Transverse colon (tissue), 4 donors: ENCODE data around the gene PARP3. TPM values are rescaled to one million over a fixed set of nuclear protein-coding genes. Genes with fewer than 3 reads are reported as not detected.

Experiments
- DNase-seq: peaks from one replicate; pipeline ENCODE4 v3.0.0-alpha.2; 2019
- H3K27ac ChIP-seq, 4 donors: fragments of 200-600 bp; sonication (generic); 2 replicates each; pipeline ENCODE4 v1.5.1; 2016 to 2018; ENCODE audit warnings: inconsistent platforms in 4 of 4
- H3K27me3 ChIP-seq: fragments of 200-600 bp; sonication (generic); 2 replicates; pipeline ENCODE4 v1.5.1; 2017; ENCODE audit warnings: inconsistent platforms
- H3K36me3 ChIP-seq, 4 donors: fragments of 200-600 bp; sonication (generic); 2 replicates each; pipeline ENCODE4 v1.5.1; 2017 to 2019; ENCODE audit warnings: inconsistent platforms in 4 of 4
- H3K4me1 ChIP-seq, 4 donors: fragments of 200-600 bp; sonication (generic); 2 replicates each; pipeline ENCODE4 v1.5.1; 2017 to 2020; ENCODE audit warnings: inconsistent platforms in 4 of 4
- H3K4me3 ChIP-seq, 4 donors: fragments of 200-600 bp; sonication (generic); 1 replicate in 1 of 4; 2 replicates in 3 of 4; pipeline versions ENCODE4 v1.5.1 to v1.6.1; 2017 to 2019; ENCODE audit warnings: inconsistent platforms in 4 of 4
- H3K9me3 ChIP-seq, 2 donors: fragments of 200-600 bp; sonication (generic); 2 replicates each; pipeline ENCODE4 v1.5.1; 2017 to 2019; ENCODE audit warnings: inconsistent platforms in 2 of 2
- CTCF ChIP-seq, 5 experiments: fragments of 200-600 bp in 3 of 5; fragments of 450-650 bp in 2 of 5; sonication (generic) in 3 of 5; IDR thresholded peaks; 1 replicate in 2 of 5; 2 replicates in 3 of 5; pipeline ENCODE4 v1.5.1; 2016 to 2017; ENCODE audit warnings: antibody characterized with exemption in 5 of 5, inconsistent platforms in 3 of 5, mild to moderate bottlenecking in 2 of 5, moderate library complexity in 1 of 5
- EP300 ChIP-seq: sonication (generic); formaldehyde crosslinking; IDR thresholded peaks from one replicate; pipeline ENCODE4 v1.6.1; 2017; ENCODE audit warnings: antibody characterized with exemption, low read depth
- POLR2A ChIP-seq: fragments of 450-650 bp; IDR thresholded peaks from one replicate; pipeline ENCODE4 v1.6.1; 2016; ENCODE audit warnings: antibody characterized with exemption, mild to moderate bottlenecking, moderate library complexity
- POLR2AphosphoS5 ChIP-seq, 3 donors: sonication (generic); formaldehyde crosslinking; IDR thresholded peaks; one replicate each; pipeline ENCODE4 v1.6.1; 2016; ENCODE audit warnings: antibody characterized with exemption in 3 of 3
- WGBS, 2 donors: methylation state at CpG; one replicate each; pipeline ENCODE4 v1.1.5; 2018; ENCODE audit warnings: low coverage in 1 of 2; 5-methylcytosine and 5-hydroxymethylcytosine counted together
- in situ Hi-C, 4 donors: fragments of 200-750 bp; cut with MboI; loops; one replicate each; pipeline versions ENCODE4 v1.15.0 to v1.15.1; 2017; ENCODE audit warnings: low sequenced_read_pairs in 3 of 4, low pct_ligation_motif_present in 1 of 4, low pct_unique_long_range_greater_than_20kb in 1 of 4
- intact Hi-C: fragments of 100-400 bp; cut with DNase I; formaldehyde crosslinking; loops from one replicate; pipeline ENCODE4 v1.15.1; 2023; ENCODE audit warnings: low total_unique reads
- total RNA-seq, 4 donors: library from RNA; depleted of rRNA; stranded (reverse); fragments of >200 nt; gene quantifications; one replicate each; pipeline ENCODE4 v1.1.0, GENCODE V29; 2016

PARP3 gene
- total RNA-seq, 4 donors from 2014 or later, result 18.3 to 64.7 (median 42.1) TPM

- Histone ChIP-seq H3K9me3 (no peaks in the 10 kb centered on the region), H3K4me1 (no peaks in the 10 kb centered on the region), H3K27me3 (no peaks in the 10 kb centered on the region), H3K4me3 (no peak overlapping the region), H3K27ac (no peak overlapping the region), H3K36me3 (peaks cover 0 to 4% (median under 1%) of the 10 kb centered on the region in 4 donors)
- in situ Hi-C loops (no loop called here), intact Hi-C loops (no loop called here)
- TF ChIP-seq POLR2AphosphoS5 (IDR thresholded peaks at IDR 0.05) (no peak), POLR2A (no peak), CTCF (IDR thresholded peaks at IDR 0.05) (no peak), EP300 (no peak)
- DNase-seq, result no peak
- 75 to 100% methylated on average over 1 to 5 of the region's 5 CpGs for WGBS, 2 donors
Measured at GRCh38 chr3:51929420-51930003, 12.7 kb upstream of the PARP3 start.

GRCh38 chr3:51930439-51930838 is 11.7 kb upstream of the PARP3 start:
- TF ChIP-seq CTCF (IDR thresholded peaks at IDR 0.05) (no peak), POLR2AphosphoS5 (IDR thresholded peaks at IDR 0.05) (no peak), EP300 (no peak), POLR2A (no peak)
- no peak for DNase-seq
- Histone ChIP-seq H3K27ac (no peak overlapping the region), H3K27me3 (no peaks in the 10 kb centered on the region), H3K4me1 (no peaks in the 10 kb centered on the region), H3K4me3 (no peak overlapping the region), H3K36me3 (peaks cover 0 to 11% (median 4%) of the 10 kb centered on the region in 4 donors), H3K9me3 (no peaks in the 10 kb centered on the region)
- WGBS, 2 donors, result 100% methylated on average over 1 of the region's 1 CpG; no CpG with 5 or more reads in 1 of the 2 donors
- in situ Hi-C loops, result no loop called here
- intact Hi-C loops, result no loop called here

- no peak overlapping the region for H3K27ac ChIP-seq
- intact Hi-C loops (loop anchor here (1.0 kb wide), 1 partner anchor 41 kb away; no protein-coding TSS in a partner anchor), in situ Hi-C loops (no loop called here)
- peaks cover 0 to 19% (median 4%) of the 10 kb centered on the region in 4 donors for H3K36me3 ChIP-seq
- TF ChIP-seq POLR2A, result no peak
- no peak for TF ChIP-seq CTCF (IDR thresholded peaks at IDR 0.05)
- no peak for TF ChIP-seq EP300
- no peak for TF ChIP-seq POLR2AphosphoS5 (IDR thresholded peaks at IDR 0.05)
- DNase-seq, result no peak
- no peaks in the 10 kb centered on the region for H3K9me3 ChIP-seq
- no peaks in the 10 kb centered on the region for H3K4me1 ChIP-seq
- H3K27me3 ChIP-seq, result no peaks in the 10 kb centered on the region
- 87 to 91% methylated on average over 5 to 6 of the region's 6 CpGs for whole genome bisulfite sequencing, 2 donors
- H3K4me3 ChIP-seq, result no peak overlapping the region
Measured at GRCh38 chr3:51931756-51932155, 10.4 kb upstream of the PARP3 start.

GRCh38 chr3:51932471-51933370 is 9.4 kb upstream of the PARP3 start:
- TF ChIP-seq POLR2AphosphoS5 (IDR thresholded peaks at IDR 0.05) (no peak), EP300 (no peak), POLR2A (no peak), CTCF (IDR thresholded peaks at IDR 0.05) (no peak)
- Histone ChIP-seq H3K27ac (no peak overlapping the region), H3K4me1 (no peaks in the 10 kb centered on the region), H3K9me3 (no peaks in the 10 kb centered on the region), H3K36me3 (peaks cover 0 to 19% (median 7%) of the 10 kb centered on the region in 4 donors), H3K27me3 (no peaks in the 10 kb centered on the region), H3K4me3 (no peak overlapping the region)
- in situ Hi-C loops, result no loop called here
- intact Hi-C loops, result no loop called here
- 91% methylated on average over 15 of the region's 15 CpGs; no CpG with 5 or more reads in 1 of the 2 donors for WGBS, 2 donors
- DNase-seq, result no peak
